Adrenal gland (tissue), 12 donors: ENCODE measurements around the gene ACLY. TPM values are rescaled to one million over a fixed set of nuclear protein-coding genes. Genes with fewer than 3 reads are reported as not detected.

ENCODE experiments used
- DNase-seq, 7 donors: peaks; one replicate each; pipeline ENCODE4 v3.0.0-alpha.2; 2019 to 2020
- H3K27ac ChIP-seq, 5 donors: fragments of 200-600 bp; sonication (generic) in 4 of 5; 1 replicate in 3 of 5; 2 replicates in 2 of 5; pipeline versions ENCODE4 v1.5.1 to v1.8.0; 2016 to 2020; ENCODE audit warnings: mild to moderate bottlenecking in 1 of 5
- H3K27me3 ChIP-seq: fragments of 200-600 bp; 2 replicates; pipeline ENCODE4 v1.8.0; 2021
- H3K36me3 ChIP-seq, 2 donors: fragments of 200-600 bp; replicated peaks in 1 of 2; 1 replicate in 1 of 2; 2 replicates in 1 of 2; pipeline versions ENCODE4 v1.5.1 to v1.8.0; 2018 to 2022
- H3K4me1 ChIP-seq, 2 donors: fragments of 200-600 bp; replicated peaks in 1 of 2; 1 replicate in 1 of 2; 2 replicates in 1 of 2; pipeline versions ENCODE4 v1.5.1 to v1.8.0; 2018 to 2021
- H3K4me3 ChIP-seq, 4 donors: fragments of 200-600 bp; sonication (generic) in 3 of 4; one replicate each; pipeline ENCODE4 v1.5.1; 2016 to 2018
- H3K9me3 ChIP-seq, 3 donors: fragments of 200-600 bp; sonication (generic) in 1 of 3; replicated peaks in 1 of 3; 1 replicate in 2 of 3; 2 replicates in 1 of 3; pipeline versions ENCODE4 v1.5.1 to v1.8.0; 2016 to 2021
- POLR2A ChIP-seq, 2 donors: fragments of 450-650 bp; IDR thresholded peaks; one replicate each; pipeline ENCODE4 v1.6.1; 2017; ENCODE audit warnings: antibody characterized with exemption in 2 of 2, mild to moderate bottlenecking in 2 of 2, moderate library complexity in 1 of 2
- WGBS, 4 donors: extraction: QIAGEN DNeasy Blood & Tissue Kit in 2 of 4; methylation state at CpG; one replicate each; pipeline versions ENCODE4 v1.1.5 to v1.1.7; 2013 to 2017; 5-methylcytosine and 5-hydroxymethylcytosine counted together
- intact Hi-C, 2 donors: fragments of 100-400 bp; cut with DNase I; formaldehyde crosslinking; loops; one replicate each; pipeline versions ENCODE4 v1.14.1 to v1.15.0; 2022 to 2023
- polyA plus RNA-seq, 3 donors: library from polyadenylated mRNA; stranded (reverse); fragments of 200-250 nt in 2 of 3; fragments of 350-450 nt in 1 of 3; fragmentation: Illumina TruSeq in 1 of 3; extraction: RNeasy Lipid Tissue Mini Kit (QIAGEN cat#74804) in 1 of 3; gene quantifications; one replicate each; pipeline ENCODE4 v1.2.3, GENCODE V29; 2013 to 2014
- total RNA-seq, 9 donors: library from RNA; depleted of rRNA in 4 of 9; stranded (reverse); fragments of >200 nt in 4 of 9; fragments of 120-200 nt in 1 of 9; fragmentation: NEBNext Ultra II Directional in 1 of 9; extraction: Animal tissue kit (Norgen Biotek cat#: 25700) in 1 of 9; gene quantifications; one replicate each; pipeline versions ENCODE4 v1.1.0 to v1.2.4, GENCODE V29; 2013 to 2023
- TF ChIP-seq, protein P1 (sequence below), 6 experiments: fragments of 450-650 bp in 4 of 6; fragments of 200-600 bp in 2 of 6; sonication (generic) in 1 of 6; IDR thresholded peaks; 1 replicate in 5 of 6; 2 replicates in 1 of 6; pipeline versions ENCODE4 v1.5.1 to v1.8.0; 2016 to 2021; ENCODE audit warnings: antibody characterized with exemption in 6 of 6, mild to moderate bottlenecking in 2 of 6, moderate library complexity in 1 of 6
- donor health status: healthy with polysubstance abuse.
- donor health status: Bipolar disorder and iron deficiency.
- donor health status: DM: yes; HTN: yes; CAD: no.
- donor health status: DM: no; HTN: no; CAD: no.
- donor health status: DM: no; HTN: no; CAD: no.
- donor health status: DM: yes; HTN: yes; CAD: no.

ACLY gene
- total and polyA plus RNA-seq, 12 donors = 18.0 to 190 (median 74.0) TPM

DNA sequence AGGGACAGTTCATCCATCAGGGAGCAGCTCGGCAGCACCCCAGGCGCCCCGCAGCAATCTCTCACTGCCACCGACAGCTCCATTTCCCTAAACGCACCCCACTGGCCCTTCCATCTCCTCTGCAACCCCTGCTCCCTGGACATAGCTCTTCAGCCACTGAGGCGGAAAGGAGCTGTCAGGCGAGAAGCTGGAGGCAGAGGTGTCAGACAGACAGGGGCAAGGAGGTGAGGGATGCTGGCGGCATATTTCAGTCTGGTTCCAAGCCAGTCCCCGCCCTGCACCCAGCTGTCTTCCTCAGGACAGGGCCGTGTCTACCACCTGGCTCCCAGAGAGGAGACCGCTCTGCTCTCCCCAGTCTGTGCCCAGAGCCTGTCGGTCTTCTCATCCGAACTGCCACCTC lies 9.7 kb downstream of the ACLY start:
- H3K27me3 ChIP-seq = no peaks in the 10 kb centered on the region
- no peaks in the 10 kb centered on the region for H3K9me3 ChIP-seq
- WGBS, 4 donors = 72 to 97% (median 89%) methylated on average over 6 to 13 of the region's 13 CpGs
- no peak overlapping the region for H3K4me3 ChIP-seq
- TF ChIP-seq, protein P1, sequence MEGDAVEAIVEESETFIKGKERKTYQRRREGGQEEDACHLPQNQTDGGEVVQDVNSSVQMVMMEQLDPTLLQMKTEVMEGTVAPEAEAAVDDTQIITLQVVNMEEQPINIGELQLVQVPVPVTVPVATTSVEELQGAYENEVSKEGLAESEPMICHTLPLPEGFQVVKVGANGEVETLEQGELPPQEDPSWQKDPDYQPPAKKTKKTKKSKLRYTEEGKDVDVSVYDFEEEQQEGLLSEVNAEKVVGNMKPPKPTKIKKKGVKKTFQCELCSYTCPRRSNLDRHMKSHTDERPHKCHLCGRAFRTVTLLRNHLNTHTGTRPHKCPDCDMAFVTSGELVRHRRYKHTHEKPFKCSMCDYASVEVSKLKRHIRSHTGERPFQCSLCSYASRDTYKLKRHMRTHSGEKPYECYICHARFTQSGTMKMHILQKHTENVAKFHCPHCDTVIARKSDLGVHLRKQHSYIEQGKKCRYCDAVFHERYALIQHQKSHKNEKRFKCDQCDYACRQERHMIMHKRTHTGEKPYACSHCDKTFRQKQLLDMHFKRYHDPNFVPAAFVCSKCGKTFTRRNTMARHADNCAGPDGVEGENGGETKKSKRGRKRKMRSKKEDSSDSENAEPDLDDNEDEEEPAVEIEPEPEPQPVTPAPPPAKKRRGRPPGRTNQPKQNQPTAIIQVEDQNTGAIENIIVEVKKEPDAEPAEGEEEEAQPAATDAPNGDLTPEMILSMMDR (IDR thresholded peaks at IDR 0.05) = no peak
- TF ChIP-seq POLR2A (IDR thresholded peaks at IDR 0.05) = no peak
- peaks cover 0 to 10% of the 10 kb centered on the region in 2 donors for H3K4me1 ChIP-seq
- H3K36me3 ChIP-seq = peaks cover 0 to 73% of the 10 kb centered on the region in 2 donors
- intact Hi-C loops = no loop called here
- DNase-seq = no peak
- no peak overlapping the region for H3K27ac ChIP-seq

DNA sequence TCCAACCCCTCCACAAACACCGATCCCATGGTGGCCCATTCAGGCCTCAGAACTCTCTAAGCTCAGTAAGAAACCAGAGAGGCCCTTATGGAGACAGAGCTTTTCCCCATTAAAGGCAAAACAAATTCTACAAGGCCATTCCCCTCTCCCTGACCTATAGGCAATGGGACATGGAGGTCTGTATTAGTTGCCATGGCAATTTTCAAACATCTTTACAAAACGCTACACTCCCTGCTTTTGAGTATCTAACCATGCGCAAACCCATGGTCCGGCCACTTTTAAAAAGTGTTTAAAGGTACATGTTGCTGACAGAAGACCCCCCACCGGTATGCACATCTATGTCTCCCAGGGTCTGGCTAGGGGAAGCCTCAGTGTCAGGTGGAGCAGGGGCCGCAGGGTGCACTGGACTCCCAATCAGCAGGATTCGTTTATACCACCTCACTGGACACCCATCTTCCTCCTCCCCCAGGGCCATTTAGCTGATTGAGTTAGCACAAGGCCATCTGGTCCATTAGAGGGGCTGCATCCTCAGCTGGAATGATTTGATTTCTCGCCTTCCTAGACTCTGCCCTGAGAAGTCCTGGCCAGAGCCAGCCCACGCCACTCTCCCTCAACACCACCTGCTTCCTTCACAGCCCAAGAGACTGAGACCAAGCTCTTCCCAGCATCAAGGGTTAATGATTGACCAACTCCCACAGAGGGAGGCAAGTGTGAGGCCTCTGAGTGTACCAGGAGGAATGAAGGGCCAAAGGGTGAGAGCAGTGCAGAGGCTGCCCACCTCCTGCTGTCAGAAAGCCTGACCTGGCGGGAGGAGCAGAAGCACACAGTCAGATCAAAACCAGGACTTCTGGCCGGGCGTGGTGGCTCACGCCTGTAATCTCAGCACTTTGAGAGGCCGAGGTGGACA lies 10.9 kb downstream of the ACLY start:
- H3K27ac ChIP-seq = peak overlapping the region in 1 of 5 donors; percentile 48
- H3K36me3 ChIP-seq = peaks cover 0 to 74% of the 10 kb centered on the region in 2 donors

GRCh38 chr17:41907185-41907556 lies 11.6 kb downstream of the ACLY start:
- Histone ChIP-seq H3K4me3 (no peak overlapping the region), H3K27ac (peak overlapping the region in 2 of 5 donors; percentile 13 to 48), H3K9me3 (no peaks in the 10 kb centered on the region), H3K36me3 (peaks cover 0 to 74% of the 10 kb centered on the region in 2 donors), H3K4me1 (peaks cover 0 to 4% of the 10 kb centered on the region in 2 donors), H3K27me3 (no peaks in the 10 kb centered on the region)
- DNase-seq = peak in 4 of 7 donors; percentile 40 to 60 (median 50)
- intact Hi-C loops = no loop called here
- 45 to 52% (median 47%) methylated on average over 5 to 8 of the region's 8 CpGs for WGBS, 4 donors
- TF ChIP-seq, protein P1 (IDR thresholded peaks at IDR 0.05) = no peak
- no peak for TF ChIP-seq POLR2A (IDR thresholded peaks at IDR 0.05)

More for the DNA sequence above, 10.9 kb downstream of the ACLY start:
- intact Hi-C loops = no loop called here
- Histone ChIP-seq H3K4me3 (no peak overlapping the region), H3K27me3 (no peaks in the 10 kb centered on the region), H3K9me3 (no peaks in the 10 kb centered on the region), H3K4me1 (peaks cover 0 to 4% of the 10 kb centered on the region in 2 donors)
- TF ChIP-seq, protein P1 (IDR thresholded peaks at IDR 0.05) = no peak
- no peak for TF ChIP-seq POLR2A (IDR thresholded peaks at IDR 0.05)
- no peak for DNase-seq
- WGBS, 4 donors = 88 to 92% (median 89%) methylated on average over 12 to 14 of the region's 14 CpGs

DNA sequence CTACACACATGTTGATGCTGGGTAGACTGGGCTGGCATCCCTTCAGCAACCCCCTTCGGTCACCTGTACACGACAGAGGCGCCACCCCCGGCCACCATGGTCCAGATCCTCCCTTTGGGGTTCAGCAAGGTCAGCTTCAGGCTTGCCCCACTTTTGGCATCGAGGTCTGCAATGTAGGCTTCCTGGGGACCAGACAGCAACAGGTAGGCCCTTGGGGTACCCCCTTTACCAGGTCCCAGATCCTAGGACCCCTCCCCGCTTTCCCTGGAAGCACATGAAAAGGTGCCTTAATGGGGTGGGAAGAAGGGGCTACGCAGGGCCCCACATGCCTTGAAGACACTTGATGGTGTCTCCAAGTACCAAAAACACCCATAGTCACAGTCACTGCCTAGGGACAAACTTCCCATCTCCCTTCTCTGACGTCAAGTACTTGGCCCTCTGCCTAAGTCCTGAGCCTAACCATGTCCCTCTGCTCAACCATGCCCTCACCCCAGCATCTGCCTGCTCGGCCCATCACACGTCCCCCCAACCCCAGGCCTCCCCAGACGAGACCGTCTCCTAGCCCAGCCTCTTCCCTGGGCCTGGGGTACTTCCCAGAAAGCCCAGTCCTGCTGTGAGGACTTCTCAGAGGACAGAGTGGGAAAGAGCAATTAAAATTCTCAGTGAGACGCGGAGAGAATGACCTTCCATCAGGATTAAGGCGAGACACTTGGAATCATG lies 12.1 kb downstream of the ACLY start:
- DNase-seq = peak in 4 of 7 donors; percentile 37 to 64 (median 60)
- 74 to 77% (median 77%) methylated on average over 13 to 15 of the region's 15 CpGs for WGBS, 4 donors

More for the DNA sequence above, 12.1 kb downstream of the ACLY start:
- peaks cover 0 to 4% of the 10 kb centered on the region in 2 donors for H3K4me1 ChIP-seq
- H3K4me3 ChIP-seq = no peak overlapping the region
- intact Hi-C loops = no loop called here
- TF ChIP-seq, protein P1 (IDR thresholded peaks at IDR 0.05) = no peak
- no peak for TF ChIP-seq POLR2A (IDR thresholded peaks at IDR 0.05)
- H3K36me3 ChIP-seq = peaks cover 0 to 73% of the 10 kb centered on the region in 2 donors
- no peaks in the 10 kb centered on the region for H3K9me3 ChIP-seq
- H3K27me3 ChIP-seq = no peaks in the 10 kb centered on the region
- H3K27ac ChIP-seq = peak overlapping the region in 1 of 5 donors; percentile 13
